Measurements from ENCODE around the gene ROCK2.
A peak's percentile ranks its signal among the peaks of the same experiment; 100 is the strongest.

Gene ROCK2

GRCh38 chr2:11385216-11385615, 40.8 kb upstream of the ROCK2 start:
- WGBS, 2 experiments, result 89 to 96% methylated on average over 2 of the region's 2 CpGs
- Histone ChIP-seq H3K4me3 (ENCODE audit: insufficient read depth, low read depth, low read length) (no peak overlapping the region), H3K27ac (ENCODE audit: insufficient read depth, low read depth, low read length, poor library complexity, severe bottlenecking) (no peak overlapping the region), H3K4me1 (ENCODE audit: control insufficient read depth, insufficient read depth, low read length) (peaks cover 6% of the 10 kb centered on the region), H3K9me3 (ENCODE audit: control insufficient read depth, low read length) (no peaks in the 10 kb centered on the region), H3K27me3 (ENCODE audit: control insufficient read depth, insufficient read depth, low read length, poor library complexity, severe bottlenecking) (no peaks in the 10 kb centered on the region), H3K36me3 (ENCODE audit: control insufficient read depth, insufficient read depth, low read length) (no peaks in the 10 kb centered on the region)

GRCh38 chr2:11379558-11379957, 35.1 kb upstream of the ROCK2 start:
- H3K36me3 ChIP-seq (ENCODE audit: control insufficient read depth, insufficient read depth, low read length), result no peaks in the 10 kb centered on the region
- H3K27ac ChIP-seq (ENCODE audit: insufficient read depth, low read depth, low read length, poor library complexity, severe bottlenecking), result no peak overlapping the region
- no peaks in the 10 kb centered on the region for H3K27me3 ChIP-seq (ENCODE audit: control insufficient read depth, insufficient read depth, low read length, poor library complexity, severe bottlenecking)
- no peaks in the 10 kb centered on the region for H3K9me3 ChIP-seq (ENCODE audit: control insufficient read depth, low read length)
- WGBS, 2 experiments, result 83 to 86% methylated on average over 5 of the region's 5 CpGs
- no peak overlapping the region for H3K4me3 ChIP-seq (ENCODE audit: insufficient read depth, low read depth, low read length)
- peaks cover 8% of the 10 kb centered on the region for H3K4me1 ChIP-seq (ENCODE audit: control insufficient read depth, insufficient read depth, low read length)

GRCh38 chr2:11377928-11378545, 33.6 kb upstream of the ROCK2 start:
- peaks cover 12% of the 10 kb centered on the region for H3K4me1 ChIP-seq (ENCODE audit: control insufficient read depth, insufficient read depth, low read length)
- peak overlapping the region; percentile 33 for H3K27ac ChIP-seq (ENCODE audit: insufficient read depth, low read depth, low read length, poor library complexity, severe bottlenecking)
- H3K4me3 ChIP-seq (ENCODE audit: insufficient read depth, low read depth, low read length), result no peak overlapping the region
- H3K27me3 ChIP-seq (ENCODE audit: control insufficient read depth, insufficient read depth, low read length, poor library complexity, severe bottlenecking), result no peaks in the 10 kb centered on the region
- H3K36me3 ChIP-seq (ENCODE audit: control insufficient read depth, insufficient read depth, low read length), result no peaks in the 10 kb centered on the region
- no peaks in the 10 kb centered on the region for H3K9me3 ChIP-seq (ENCODE audit: control insufficient read depth, low read length)
- 83 to 89% methylated on average over 12 of the region's 12 CpGs for WGBS, 2 experiments

- Histone ChIP-seq H3K36me3 (ENCODE audit: control insufficient read depth, insufficient read depth, low read length) (no peaks in the 10 kb centered on the region), H3K27me3 (ENCODE audit: control insufficient read depth, insufficient read depth, low read length, poor library complexity, severe bottlenecking) (no peaks in the 10 kb centered on the region), H3K4me3 (ENCODE audit: insufficient read depth, low read depth, low read length) (no peak overlapping the region), H3K4me1 (ENCODE audit: control insufficient read depth, insufficient read depth, low read length) (peaks cover 12% of the 10 kb centered on the region), H3K9me3 (ENCODE audit: control insufficient read depth, low read length) (no peaks in the 10 kb centered on the region), H3K27ac (ENCODE audit: insufficient read depth, low read depth, low read length, poor library complexity, severe bottlenecking) (no peak overlapping the region)
- 91 to 94% methylated on average over 7 of the region's 7 CpGs for WGBS, 2 experiments
Measured at GRCh38 chr2:11376071-11376470, 31.6 kb upstream of the ROCK2 start.

- peaks cover 12% of the 10 kb centered on the region for H3K4me1 ChIP-seq (ENCODE audit: control insufficient read depth, insufficient read depth, low read length)
- H3K36me3 ChIP-seq (ENCODE audit: control insufficient read depth, insufficient read depth, low read length), result no peaks in the 10 kb centered on the region
- H3K4me3 ChIP-seq (ENCODE audit: insufficient read depth, low read depth, low read length), result no peak overlapping the region
- H3K9me3 ChIP-seq (ENCODE audit: control insufficient read depth, low read length), result no peaks in the 10 kb centered on the region
- 92 to 95% methylated on average over 7 of the region's 7 CpGs for WGBS, 2 experiments
- H3K27ac ChIP-seq (ENCODE audit: insufficient read depth, low read depth, low read length, poor library complexity, severe bottlenecking), result no peak overlapping the region
- H3K27me3 ChIP-seq (ENCODE audit: control insufficient read depth, insufficient read depth, low read length, poor library complexity, severe bottlenecking), result no peaks in the 10 kb centered on the region
Measured at GRCh38 chr2:11375689-11376027, 31.2 kb upstream of the ROCK2 start.

- WGBS, 2 experiments, result 95% methylated on average over 14 to 15 of the region's 15 CpGs
- Histone ChIP-seq H3K9me3 (ENCODE audit: control insufficient read depth, low read length) (no peaks in the 10 kb centered on the region), H3K4me3 (ENCODE audit: insufficient read depth, low read depth, low read length) (no peak overlapping the region), H3K36me3 (ENCODE audit: control insufficient read depth, insufficient read depth, low read length) (no peaks in the 10 kb centered on the region), H3K27me3 (ENCODE audit: control insufficient read depth, insufficient read depth, low read length, poor library complexity, severe bottlenecking) (no peaks in the 10 kb centered on the region), H3K4me1 (ENCODE audit: control insufficient read depth, insufficient read depth, low read length) (peaks cover 12% of the 10 kb centered on the region), H3K27ac (ENCODE audit: insufficient read depth, low read depth, low read length, poor library complexity, severe bottlenecking) (peak overlapping the region; percentile 53)
Measured at GRCh38 chr2:11375025-11375688, 30.7 kb upstream of the ROCK2 start.

GRCh38 chr2:11373096-11373495, 28.7 kb upstream of the ROCK2 start:
- H3K27ac ChIP-seq (ENCODE audit: insufficient read depth, low read depth, low read length, poor library complexity, severe bottlenecking), result no peak overlapping the region
- WGBS, 2 experiments, result 86 to 87% methylated on average over 4 of the region's 4 CpGs
- H3K4me3 ChIP-seq (ENCODE audit: insufficient read depth, low read depth, low read length), result no peak overlapping the region
- no peaks in the 10 kb centered on the region for H3K36me3 ChIP-seq (ENCODE audit: control insufficient read depth, insufficient read depth, low read length)
- no peaks in the 10 kb centered on the region for H3K9me3 ChIP-seq (ENCODE audit: control insufficient read depth, low read length)
- H3K27me3 ChIP-seq (ENCODE audit: control insufficient read depth, insufficient read depth, low read length, poor library complexity, severe bottlenecking), result no peaks in the 10 kb centered on the region
- H3K4me1 ChIP-seq (ENCODE audit: control insufficient read depth, insufficient read depth, low read length), result peaks cover 4% of the 10 kb centered on the region

- Histone ChIP-seq H3K27me3 (ENCODE audit: control insufficient read depth, insufficient read depth, low read length, poor library complexity, severe bottlenecking) (no peaks in the 10 kb centered on the region), H3K9me3 (ENCODE audit: control insufficient read depth, low read length) (no peaks in the 10 kb centered on the region), H3K36me3 (ENCODE audit: control insufficient read depth, insufficient read depth, low read length) (no peaks in the 10 kb centered on the region), H3K4me1 (ENCODE audit: control insufficient read depth, insufficient read depth, low read length) (peaks cover 4% of the 10 kb centered on the region), H3K27ac (ENCODE audit: insufficient read depth, low read depth, low read length, poor library complexity, severe bottlenecking) (no peak overlapping the region), H3K4me3 (ENCODE audit: insufficient read depth, low read depth, low read length) (no peak overlapping the region)
- 93 to 94% methylated on average over 17 of the region's 17 CpGs for WGBS, 2 experiments
Measured at GRCh38 chr2:11371092-11371937, 26.9 kb upstream of the ROCK2 start.

GRCh38 chr2:11370377-11371091, 26.1 kb upstream of the ROCK2 start:
- H3K36me3 ChIP-seq (ENCODE audit: control insufficient read depth, insufficient read depth, low read length), result no peaks in the 10 kb centered on the region
- H3K4me3 ChIP-seq (ENCODE audit: insufficient read depth, low read depth, low read length), result no peak overlapping the region
- no peaks in the 10 kb centered on the region for H3K27me3 ChIP-seq (ENCODE audit: control insufficient read depth, insufficient read depth, low read length, poor library complexity, severe bottlenecking)
- H3K27ac ChIP-seq (ENCODE audit: insufficient read depth, low read depth, low read length, poor library complexity, severe bottlenecking), result no peak overlapping the region
- H3K4me1 ChIP-seq (ENCODE audit: control insufficient read depth, insufficient read depth, low read length), result peaks cover 4% of the 10 kb centered on the region
- no peaks in the 10 kb centered on the region for H3K9me3 ChIP-seq (ENCODE audit: control insufficient read depth, low read length)
- WGBS, 2 experiments, result 95 to 96% methylated on average over 10 of the region's 10 CpGs

All from ectodermal cell (in vitro differentiated cells).